ENCODE measurements around the gene OR10T2.
"Not testable (repeated sequence)": the region's sequence is repeated elsewhere in the genome, so short reads cannot be mapped to it uniquely, and the experiment has no call there.

OR10T2 gene, protein sequence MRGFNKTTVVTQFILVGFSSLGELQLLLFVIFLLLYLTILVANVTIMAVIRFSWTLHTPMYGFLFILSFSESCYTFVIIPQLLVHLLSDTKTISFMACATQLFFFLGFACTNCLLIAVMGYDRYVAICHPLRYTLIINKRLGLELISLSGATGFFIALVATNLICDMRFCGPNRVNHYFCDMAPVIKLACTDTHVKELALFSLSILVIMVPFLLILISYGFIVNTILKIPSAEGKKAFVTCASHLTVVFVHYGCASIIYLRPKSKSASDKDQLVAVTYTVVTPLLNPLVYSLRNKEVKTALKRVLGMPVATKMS

DNA sequence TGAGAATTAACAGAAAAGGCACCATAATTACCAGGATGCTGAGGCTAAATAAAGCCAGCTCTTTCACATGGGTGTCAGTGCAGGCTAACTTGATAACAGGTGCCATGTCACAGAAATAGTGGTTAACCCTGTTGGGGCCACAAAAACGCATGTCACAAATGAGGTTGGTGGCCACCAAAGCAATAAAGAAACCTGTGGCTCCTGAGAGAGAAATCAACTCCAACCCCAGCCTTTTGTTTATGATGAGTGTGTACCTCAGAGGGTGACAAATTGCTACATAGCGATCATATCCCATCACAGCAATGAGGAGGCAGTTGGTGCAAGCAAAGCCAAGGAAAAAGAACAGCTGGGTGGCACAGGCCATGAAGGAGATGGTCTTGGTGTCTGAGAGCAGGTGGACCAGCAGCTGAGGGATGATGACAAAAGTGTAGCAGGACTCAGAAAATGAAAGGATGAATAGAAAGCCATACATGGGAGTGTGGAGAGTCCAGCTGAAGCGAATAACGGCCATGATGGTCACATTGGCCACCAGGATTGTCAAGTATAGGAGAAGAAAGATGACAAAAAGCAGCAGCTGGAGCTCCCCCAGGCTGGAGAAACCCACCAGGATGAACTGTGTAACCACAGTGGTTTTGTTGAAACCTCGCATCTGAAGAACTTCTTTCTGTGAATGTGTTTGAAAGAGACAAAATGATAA, at the start of gene OR10T2:
TSS of gene OR10T2 (minus strand) at position 649 of the 697 bp plus-strand sequence. CDS start at position 649, 0 bp downstream.
- peak in 1 of 2 donors; percentile 9 for ATAC-seq

DNA sequence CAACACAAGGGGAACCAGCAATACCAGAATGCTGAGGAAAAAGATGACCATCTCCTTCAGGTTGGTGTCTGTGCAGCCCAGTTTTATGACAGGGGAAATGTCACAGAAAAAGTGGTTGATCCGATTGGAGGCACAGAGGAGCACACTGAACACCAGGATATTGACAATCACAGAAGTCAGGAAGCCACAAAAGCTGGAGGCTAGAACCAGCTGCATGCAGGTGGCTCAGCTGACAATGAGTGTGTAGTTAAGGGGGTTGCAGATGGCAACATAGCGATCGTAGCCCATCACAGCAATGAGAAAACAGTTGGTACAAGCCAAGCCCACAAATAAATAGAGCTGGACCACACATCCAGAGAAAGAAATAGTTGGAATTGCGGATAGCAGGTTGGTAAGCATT, 46.1 kb upstream of the OR10T2 start:
- ATAC-seq, result no peak

DNA sequence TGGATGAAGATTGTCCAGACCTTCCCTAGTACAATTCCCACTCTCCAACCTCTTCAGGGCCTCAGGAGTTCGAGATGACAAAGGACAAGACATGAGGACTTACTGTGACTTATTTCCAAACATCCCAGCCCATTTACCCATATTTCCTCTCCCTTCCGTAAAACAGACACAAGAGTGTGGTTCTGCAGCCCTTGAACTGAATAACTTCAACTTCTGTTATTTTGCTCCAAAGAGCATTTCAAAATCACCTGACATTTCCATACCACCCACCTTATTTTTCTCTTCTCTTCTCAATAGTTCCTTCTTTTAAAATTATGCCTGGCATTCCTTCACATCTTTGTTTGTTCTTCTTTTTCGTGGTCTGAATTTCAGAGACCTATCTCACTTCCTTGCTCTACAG, 35.5 kb upstream of the OR10T2 start:
- no peak for ATAC-seq

DNA sequence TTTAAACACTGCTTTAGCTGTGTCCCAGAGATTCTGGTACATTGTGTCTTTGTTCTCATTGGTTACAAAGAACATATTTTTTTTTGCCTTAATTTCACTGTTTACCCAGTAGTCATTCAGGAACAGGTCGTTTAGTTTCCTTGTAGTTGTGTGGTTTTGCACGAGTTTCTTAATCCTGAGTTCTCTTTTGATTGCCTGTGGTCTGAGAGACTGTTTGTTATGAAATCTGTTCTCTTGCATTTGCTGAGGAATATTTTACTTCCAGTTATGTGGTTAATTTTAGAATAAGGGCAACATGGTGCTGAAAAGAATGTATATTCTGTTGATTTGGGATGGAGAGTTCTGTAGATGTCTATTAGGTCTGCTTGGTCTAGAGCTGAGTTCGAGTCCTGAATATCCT, 30.9 kb upstream of the OR10T2 start:
- not testable (repeated sequence) for ATAC-seq

DNA sequence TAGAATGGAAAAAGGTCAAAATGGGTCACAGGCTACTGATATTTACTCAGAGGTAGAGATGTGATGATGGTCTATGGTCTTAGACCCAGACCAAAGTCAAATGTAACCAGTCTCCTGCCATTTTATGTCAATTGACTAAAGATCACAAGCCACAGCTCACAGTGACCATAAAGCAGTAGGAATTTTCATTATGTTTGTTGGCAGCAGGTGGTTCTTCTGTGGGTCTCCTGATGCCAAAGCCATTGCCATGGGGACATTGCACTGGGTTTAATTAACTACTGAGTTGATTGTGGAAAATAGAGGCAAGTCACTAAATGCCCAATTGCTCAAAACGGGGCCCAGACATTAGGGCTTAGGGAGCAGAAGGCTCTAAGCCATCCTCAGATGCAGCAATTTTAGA, 26.9 kb upstream of the OR10T2 start, which contains the start of gene OR10K2:
TSS of gene OR10K2 (minus strand) at position 101 of the 400 bp plus-strand sequence. CDS start 5,371 bp downstream, outside the sequence.
- no peak for ATAC-seq

DNA sequence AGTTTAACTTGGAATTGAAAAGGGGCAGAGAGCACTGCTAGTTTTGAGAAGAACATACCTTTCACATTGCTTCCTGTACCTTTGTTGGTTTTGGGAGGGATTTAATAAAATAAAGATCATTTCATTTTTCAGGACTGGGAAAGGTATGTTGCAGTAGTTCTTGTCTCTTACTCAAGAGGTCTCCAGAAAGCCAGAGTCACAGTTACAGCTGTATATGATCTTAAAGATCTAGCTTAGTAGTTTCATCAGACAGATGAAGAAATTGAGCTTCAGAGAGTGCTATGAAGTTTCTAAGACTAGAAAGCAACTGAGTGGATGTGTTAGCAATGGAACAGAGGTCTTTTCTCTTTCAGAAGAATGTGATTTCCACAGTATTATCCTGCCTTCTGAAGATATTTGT, 25.8 kb upstream of the OR10T2 start:
- ATAC-seq, result no peak

DNA sequence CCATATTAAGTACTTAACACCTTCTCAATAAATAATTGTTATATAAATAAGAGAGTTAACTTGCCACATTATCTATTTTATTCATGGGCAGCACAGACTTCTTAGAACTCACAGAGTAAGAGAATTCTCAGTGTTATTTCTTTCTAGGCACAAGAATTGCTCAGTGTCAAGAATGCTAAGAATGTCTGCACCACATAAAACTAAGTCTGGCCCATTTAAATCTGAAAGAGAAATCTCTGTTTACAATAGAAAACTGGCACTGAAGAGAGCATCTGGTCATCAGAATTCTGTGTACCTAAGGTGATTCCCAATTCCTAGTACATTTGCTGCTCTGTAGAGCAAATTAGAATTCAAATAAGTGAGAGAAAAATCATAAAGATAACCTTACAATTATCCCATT, 22.9 kb upstream of the OR10T2 start:
- ATAC-seq, result no peak

DNA sequence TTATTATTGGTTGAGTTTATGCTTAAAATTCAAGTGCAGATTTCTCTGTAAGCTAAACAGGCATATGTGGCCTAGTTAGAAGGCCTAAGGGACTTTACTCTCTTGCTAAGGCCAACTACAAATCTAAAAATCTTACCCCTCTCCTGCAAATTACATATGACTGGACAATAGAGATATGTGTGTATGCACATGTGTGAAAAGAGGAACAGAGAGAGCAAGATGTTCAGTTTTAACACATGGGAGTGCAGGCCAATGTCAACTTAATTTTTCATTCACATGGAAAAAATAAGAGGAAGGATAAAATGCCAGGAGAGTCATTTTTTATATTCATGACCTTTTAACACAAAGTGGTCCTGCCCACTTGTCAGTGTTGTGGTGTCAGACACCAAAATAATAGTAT, 18.3 kb upstream of the OR10T2 start:
- ATAC-seq, result no peak

DNA sequence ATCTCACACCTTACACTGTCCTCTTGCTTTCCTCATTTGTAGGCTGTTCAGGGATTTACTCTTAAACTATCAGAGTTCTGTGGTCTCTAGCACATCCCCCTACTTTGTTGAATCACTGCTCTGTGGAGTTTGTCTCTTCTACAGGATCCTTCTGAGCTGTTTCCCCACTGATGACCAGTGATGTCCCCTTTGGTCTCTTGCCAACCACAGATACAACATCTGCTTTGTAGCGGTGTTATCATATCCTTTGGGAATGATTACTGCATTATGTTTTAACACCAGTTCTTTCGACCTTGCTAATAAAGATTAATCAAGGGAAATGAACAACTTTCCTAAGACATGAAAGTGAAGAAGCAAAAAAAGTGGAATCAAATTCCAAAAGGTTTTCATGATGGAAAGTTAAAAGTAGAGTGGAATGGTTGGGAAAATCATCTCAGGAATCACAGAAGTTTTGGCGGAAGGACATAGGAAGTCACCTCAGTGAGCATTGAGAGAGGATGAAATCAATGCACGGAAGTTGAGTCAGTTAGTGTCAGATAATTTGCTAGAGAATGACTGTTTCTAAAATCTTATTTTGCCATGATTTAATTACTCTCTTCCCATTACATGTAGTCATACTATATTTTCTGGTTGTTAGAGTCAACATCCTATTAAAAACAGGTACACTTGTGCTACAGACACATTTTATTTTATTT, 15.5 kb upstream of the OR10T2 start:
- no peak for ATAC-seq

DNA sequence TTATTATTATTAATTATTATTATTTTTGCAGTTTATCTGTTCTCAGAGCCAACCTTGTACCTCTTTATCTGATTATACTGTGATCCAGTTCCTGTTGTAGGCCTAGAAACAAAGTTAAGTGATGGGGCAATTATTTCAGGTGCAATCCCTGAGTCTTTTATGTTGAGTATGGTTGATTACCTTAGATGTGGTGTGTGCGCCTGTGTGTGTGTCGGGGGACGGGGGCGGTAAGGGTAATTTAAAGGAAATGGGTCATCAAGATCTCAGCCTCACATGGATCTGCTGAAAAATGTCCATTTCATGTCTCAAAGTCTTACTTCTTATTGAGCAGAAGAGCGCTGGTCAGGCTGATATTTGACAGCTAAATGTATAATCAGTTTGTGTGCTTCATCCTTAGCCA, 7.8 kb upstream of the OR10T2 start:
- ATAC-seq, result no peak

DNA sequence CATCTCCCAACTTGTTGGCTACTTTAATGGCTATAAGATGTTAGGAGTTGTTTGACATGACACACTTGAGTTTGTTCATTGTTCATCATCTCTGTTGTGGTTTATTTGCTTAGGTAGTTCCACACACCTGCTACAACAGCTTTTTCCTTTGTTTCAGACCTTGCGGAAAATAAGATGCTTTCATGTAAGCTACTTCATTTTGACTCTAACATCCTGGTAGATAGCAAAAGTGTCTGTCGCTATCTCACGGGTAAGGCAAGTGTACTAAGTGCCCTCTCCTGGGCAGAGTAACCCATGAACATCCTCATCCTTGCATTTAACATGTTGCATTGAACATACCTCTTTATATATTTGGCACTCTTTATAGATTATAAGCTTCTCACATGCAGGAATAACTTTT, 1.6 kb upstream of the OR10T2 start:
- ATAC-seq, result no peak

DNA sequence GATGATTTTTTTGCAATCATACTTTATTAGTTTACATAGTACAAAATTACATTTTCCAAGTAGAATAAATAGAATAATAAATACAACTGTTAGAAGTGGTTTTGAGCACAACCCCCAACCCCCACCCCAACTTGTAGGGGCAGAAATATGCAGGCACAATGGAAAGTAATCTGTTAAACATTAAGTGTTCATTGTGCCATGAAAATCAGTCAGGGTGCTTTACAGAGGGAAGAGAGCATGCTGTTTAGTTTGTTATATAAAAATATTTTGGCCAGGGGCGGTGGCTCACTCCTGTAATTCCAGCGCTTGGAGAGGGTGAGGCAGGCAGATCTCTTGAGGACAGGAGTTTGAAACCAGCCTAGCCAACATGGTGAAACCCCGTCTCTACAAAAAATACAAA, 2.6 kb downstream of the OR10T2 start:
- ATAC-seq, result no peak

DNA sequence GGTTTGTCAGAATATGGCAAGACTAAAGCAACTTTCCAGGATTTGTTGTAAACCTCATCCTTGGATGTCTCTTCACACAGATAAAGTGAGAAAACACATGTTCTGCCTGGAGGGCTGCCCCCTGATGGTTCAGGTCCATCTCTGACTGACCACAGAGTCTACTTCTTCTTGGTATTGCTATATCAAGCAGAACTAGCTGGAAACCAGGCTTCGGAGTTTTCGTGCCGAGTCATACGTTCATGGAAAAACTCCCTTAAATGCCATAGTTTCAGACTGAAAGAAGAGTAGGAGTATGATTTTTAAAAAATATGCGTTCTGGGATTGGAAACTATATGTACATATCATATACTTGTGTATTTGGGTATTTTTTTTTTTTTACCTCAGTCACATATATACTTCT, 5.8 kb downstream of the OR10T2 start:
- ATAC-seq, result no peak

DNA sequence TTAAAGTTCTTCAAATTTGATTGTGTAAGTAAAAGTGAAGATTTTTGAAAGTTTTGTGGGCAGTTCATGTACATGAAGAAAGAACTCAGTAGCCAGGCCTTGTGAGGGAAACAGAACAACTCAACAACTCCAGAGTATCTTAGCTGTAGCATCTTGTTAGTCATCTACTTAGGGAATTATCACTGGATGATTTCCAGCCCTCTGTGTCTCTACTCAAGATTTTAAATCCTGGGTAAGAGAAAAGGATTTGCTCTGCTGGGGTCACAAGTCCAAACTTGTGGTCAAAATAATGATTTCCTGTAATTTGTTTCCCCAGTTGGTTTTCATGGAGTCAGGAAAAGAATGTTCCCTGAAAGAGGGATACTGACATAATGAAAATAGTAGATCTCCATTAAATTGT, 8.2 kb downstream of the OR10T2 start:
- no peak for ATAC-seq

DNA sequence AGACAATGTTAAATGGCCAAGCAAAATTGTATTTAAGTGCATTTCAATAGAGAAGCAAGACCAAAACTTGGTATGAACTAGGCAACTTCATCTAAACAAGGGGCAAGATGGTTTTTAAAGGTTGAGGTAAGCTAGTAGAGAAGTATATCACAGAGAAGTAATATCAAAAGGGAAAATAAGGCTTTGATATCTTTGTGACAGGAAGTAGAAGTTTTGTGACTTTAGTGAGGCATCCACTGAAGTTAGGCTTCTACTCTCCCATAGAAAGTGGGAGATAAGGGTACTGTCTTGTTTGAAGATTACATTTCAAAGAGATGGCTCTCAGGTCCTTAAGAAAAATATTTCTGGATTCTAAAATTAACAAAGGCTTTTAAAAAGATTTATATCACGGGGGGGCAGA, 8.9 kb downstream of the OR10T2 start:
- no peak for ATAC-seq

DNA sequence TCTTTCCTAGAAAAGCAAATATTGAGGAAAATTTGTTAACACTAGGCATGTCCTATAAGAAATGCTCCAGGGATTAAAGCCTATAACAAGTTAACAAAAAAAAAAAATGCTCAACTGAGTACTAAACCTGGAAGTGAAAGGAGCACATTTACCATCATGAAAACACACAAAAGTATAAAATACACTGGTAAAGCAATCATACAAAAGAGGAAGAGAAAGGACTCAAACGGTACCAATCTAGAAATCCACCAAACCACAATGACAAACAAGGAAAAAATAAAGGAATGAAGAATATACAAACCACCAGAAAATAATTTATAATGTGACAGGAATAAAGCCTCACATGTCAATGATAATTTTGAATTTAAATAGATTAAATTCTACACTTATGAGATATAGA, 24.4 kb downstream of the OR10T2 start:
- ATAC-seq, result no peak

DNA sequence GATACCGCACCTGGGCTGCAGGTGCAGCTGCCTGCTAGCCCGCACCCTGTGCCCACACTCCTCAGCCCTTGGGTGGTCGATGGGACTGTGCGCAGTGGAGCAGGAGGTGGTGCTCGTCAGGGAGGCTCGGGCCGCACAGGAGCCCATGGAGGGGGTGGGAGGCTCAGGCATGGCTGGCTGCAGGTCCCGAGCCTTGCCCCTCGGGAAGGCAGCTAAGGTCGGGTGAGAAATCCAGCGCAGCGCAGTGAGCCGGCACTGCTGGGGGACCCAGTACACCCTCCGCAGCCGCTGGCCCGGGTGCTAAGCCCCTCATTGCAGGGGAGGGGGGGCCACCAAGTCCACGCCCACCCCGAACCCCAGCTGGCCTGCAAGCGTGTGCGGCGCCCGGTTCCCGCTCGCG, 25.2 kb downstream of the OR10T2 start:
- not testable (repeated sequence) for ATAC-seq

DNA sequence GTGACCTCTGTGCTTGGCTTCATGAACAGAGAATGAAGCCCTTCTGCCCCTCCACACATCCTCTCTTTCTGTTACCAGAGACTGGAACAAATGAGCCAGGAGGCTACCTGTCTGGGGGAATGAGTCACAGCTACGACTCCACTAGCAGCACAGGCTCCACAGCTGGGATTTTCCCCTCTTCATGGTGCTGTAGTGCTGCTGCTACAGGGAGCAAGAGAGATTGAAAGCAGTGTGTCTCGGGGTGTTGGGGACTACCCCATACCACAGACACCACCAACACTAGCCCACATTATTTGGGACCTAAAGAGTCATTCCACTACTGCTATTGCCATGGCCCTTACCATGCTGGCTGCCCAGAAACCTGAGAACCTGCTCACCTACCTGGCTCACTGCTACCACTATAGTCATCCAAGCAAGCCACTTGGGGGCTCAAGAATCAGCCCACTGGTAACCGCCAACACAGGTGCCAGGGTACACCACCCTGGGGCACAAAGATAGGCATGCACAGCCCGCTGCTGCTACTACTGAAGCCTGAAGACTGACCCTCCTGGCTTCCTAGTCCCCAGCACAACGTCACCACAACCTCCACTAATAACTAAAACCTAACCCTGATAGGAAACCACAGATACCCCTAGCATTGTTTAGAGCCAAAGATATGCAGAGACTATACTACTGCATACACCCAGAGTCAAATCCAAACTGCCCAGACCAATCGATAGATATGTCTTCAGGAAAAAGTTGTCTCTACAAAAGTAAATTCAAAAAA, 27.9 kb downstream of the OR10T2 start:
- peak; percentile 93 to 95 for ATAC-seq

DNA sequence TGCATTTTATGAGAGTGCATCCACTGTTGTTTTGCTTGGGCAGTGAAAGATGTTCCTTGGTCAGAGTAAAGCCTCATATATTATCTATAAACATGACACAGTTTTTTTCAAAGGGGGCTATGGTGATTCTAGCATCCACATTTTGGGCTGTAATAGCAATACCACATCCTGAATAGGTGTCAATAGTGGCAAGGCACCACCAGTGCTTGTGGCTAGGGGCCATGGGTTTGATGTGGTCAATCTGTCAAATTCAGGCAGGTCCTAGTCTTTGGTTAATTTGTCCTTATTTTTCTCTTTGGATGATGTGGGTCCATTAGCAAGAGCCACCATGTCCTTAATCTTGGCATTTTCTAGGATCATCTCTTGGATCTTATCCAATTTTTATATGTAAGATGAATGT, 32.5 kb downstream of the OR10T2 start:
- no peak for ATAC-seq

DNA sequence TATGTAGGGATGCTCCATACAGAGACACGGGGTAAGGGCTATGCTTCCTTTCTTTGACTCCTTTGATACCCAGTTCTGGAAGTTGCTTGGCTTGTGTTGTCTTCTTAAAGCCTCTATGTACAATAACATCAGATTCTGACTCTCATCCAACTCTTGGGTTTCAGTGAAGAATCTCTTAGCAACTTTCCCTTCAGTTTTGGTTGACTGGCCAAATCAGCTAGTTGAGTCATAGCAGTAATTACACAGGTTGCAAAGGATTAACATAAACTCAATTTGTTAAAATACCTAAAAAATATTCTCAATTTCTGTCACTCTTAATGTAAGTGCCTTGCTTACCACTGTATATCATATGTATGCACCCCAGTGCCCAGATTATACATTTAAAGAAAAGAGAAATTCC, 36.3 kb downstream of the OR10T2 start:
- ATAC-seq, result no peak

DNA sequence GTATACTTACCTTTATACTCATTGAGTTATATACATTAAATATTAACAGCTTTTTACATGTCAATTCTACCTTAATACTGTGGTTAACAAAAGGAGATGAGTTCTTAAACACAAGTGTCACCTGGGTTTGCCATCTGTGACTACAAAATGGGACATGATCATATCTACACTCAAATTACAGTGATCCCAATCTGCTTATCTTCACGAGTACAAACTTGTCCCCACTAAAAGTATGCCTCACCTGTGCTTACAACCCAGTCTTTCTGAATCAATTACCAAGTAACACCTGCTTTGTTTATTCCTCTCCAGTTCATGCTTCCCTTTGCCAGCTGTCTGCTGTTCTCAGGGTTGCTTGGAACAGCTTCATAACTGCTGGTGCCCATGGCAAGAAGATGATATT, 36.8 kb downstream of the OR10T2 start:
- no peak for ATAC-seq

DNA sequence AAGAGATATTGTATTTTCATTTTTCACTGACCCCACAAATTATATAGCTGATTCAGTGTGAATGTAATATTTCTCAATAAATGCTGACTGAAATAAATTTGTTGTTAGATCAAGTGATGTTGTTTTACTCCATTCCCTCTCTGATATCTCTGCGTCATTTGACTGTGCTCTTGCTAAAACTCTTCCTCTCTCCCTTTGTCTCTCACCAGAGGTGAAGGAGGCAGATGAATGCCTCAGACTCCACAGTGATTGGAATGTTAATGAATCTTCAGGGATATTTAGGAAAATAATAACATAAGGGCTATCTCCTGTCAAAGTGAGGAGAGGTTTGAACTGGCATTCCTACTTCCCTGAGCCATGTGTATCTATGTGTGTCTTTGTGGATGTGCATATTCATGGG, 41.8 kb downstream of the OR10T2 start:
- ATAC-seq, result no peak

DNA sequence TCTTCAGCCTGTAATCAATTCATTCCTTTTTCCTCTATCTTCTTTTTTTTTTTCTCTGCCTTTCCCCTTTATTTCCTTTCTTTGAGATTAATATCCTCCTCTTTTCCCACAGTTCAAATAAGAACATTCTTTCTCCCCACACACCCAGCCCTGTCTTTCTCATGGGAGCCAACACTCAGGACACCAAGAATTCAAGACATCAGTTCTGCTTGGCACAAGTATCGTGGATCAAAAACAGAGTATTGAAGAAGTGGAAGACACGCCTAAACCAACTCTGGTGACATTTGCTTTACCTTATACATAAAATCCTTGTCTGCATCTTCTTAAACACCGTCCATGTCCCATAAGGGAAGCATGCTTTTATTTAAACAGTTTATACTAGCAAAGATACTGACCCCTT, 42.6 kb downstream of the OR10T2 start:
- no peak for ATAC-seq
